ENCODE results near the gene TAF11. TPM values are rescaled to one million over a fixed set of nuclear protein-coding genes. Genes with fewer than 3 reads are reported as not detected.
"Not testable (repeated sequence)": the region's sequence is repeated elsewhere in the genome, so short reads cannot be mapped to it uniquely, and the experiment has no call there.

TAF11 gene
- total and polyA plus RNA-seq, 5 experiments from 2014 or later, result 11.2 to 32.7 (median 18.2) TPM

GRCh38 chr6:34852406-34853085 lies 35.3 kb downstream of the TAF11 start:
- H3K36me3 Mint-ChIP-seq, result peaks cover 0 to 74% (median 31%) of the 10 kb centered on the region in 3 donors
- ATAC-seq, result no peak

GRCh38 chr6:34851361-34851760 lies 36.5 kb downstream of the TAF11 start:
- DNase-seq (no peak), ATAC-seq (no peak)
- Mint-ChIP-seq H3K27ac (no peak overlapping the region), H3K4me1 (peaks cover 0 to 8% (median under 1%) of the 10 kb centered on the region in 4 donors), H3K27me3 (no peaks in the 10 kb centered on the region), H3K36me3 (peaks cover 0 to 73% (median 21%) of the 10 kb centered on the region in 3 donors), H3K4me3 (no peak overlapping the region), H3K9me3 (no peaks in the 10 kb centered on the region)
- POLR2A ChIA-PET, result no interaction called here

More at GRCh38 chr6:34852406-34853085, 35.3 kb downstream of the TAF11 start:
- peaks cover 0 to 6% (median under 1%) of the 10 kb centered on the region in 4 donors for H3K4me1 Mint-ChIP-seq
- no peaks in the 10 kb centered on the region for H3K9me3 Mint-ChIP-seq
- DNase-seq, result no peak
- no peaks in the 10 kb centered on the region for H3K27me3 Mint-ChIP-seq
- H3K4me3 Mint-ChIP-seq, result no peak overlapping the region
- peak overlapping the region in 2 of 10 donors; percentile 50 to 62 for H3K27ac Mint-ChIP-seq
- POLR2A ChIA-PET, result interaction anchor here (0.6 kb wide), 1 partner anchor 595 kb away, joined by 9 read pairs; no protein-coding TSS in a partner anchor

GRCh38 chr6:34849066-34849465 lies 38.8 kb downstream of the TAF11 start:
- not testable (repeated sequence) for H3K27ac Mint-ChIP-seq, ATAC-seq, H3K9me3 Mint-ChIP-seq, DNase-seq, H3K27me3 Mint-ChIP-seq, H3K4me3 Mint-ChIP-seq, H3K4me1 Mint-ChIP-seq
- peaks cover 0 to 68% (median 12%) of the 10 kb centered on the region in 3 donors for H3K36me3 Mint-ChIP-seq
- POLR2A ChIA-PET, result interaction anchor here (0.6 kb wide), 1 partner anchor 14 kb away, joined by 3 read pairs; no protein-coding TSS in a partner anchor

- Mint-ChIP-seq H3K27me3 (no peaks in the 10 kb centered on the region), H3K4me3 (no peak overlapping the region), H3K27ac (peak overlapping the region in 1 of 10 donors; percentile 27), H3K4me1 (no peaks in the 10 kb centered on the region), H3K9me3 (no peaks in the 10 kb centered on the region), H3K36me3 (peaks cover 5 to 51% (median 9%) of the 10 kb centered on the region in 3 donors)
- DNase-seq (no peak), ATAC-seq (no peak)
- POLR2A ChIA-PET, result no interaction called here
Observed at GRCh38 chr6:34839666-34840352, 48.0 kb downstream of the TAF11 start.

- H3K4me1 Mint-ChIP-seq, result no peaks in the 10 kb centered on the region
- ATAC-seq, result no peak
- H3K9me3 Mint-ChIP-seq, result no peaks in the 10 kb centered on the region
- H3K36me3 Mint-ChIP-seq, result peaks cover 5 to 64% (median 10%) of the 10 kb centered on the region in 3 donors
- H3K27ac Mint-ChIP-seq, result no peak overlapping the region
- no peaks in the 10 kb centered on the region for H3K27me3 Mint-ChIP-seq
- no peak overlapping the region for H3K4me3 Mint-ChIP-seq
- POLR2A ChIA-PET, result no interaction called here
- no peak for DNase-seq
Observed at GRCh38 chr6:34837528-34837927, 50.3 kb downstream of the TAF11 start.

- Mint-ChIP-seq H3K4me3 (no peak overlapping the region), H3K9me3 (no peaks in the 10 kb centered on the region), H3K27me3 (no peaks in the 10 kb centered on the region), H3K27ac (no peak overlapping the region), H3K4me1 (no peaks in the 10 kb centered on the region), H3K36me3 (peaks cover 5 to 70% (median 9%) of the 10 kb centered on the region in 3 donors)
- DNase-seq, result no peak
- no peak for ATAC-seq
- POLR2A ChIA-PET, result no interaction called here
Observed at GRCh38 chr6:34836451-34836850, 51.4 kb downstream of the TAF11 start.

- DNase-seq (no peak), ATAC-seq (no peak)
- Mint-ChIP-seq H3K4me1 (no peaks in the 10 kb centered on the region), H3K27ac (no peak overlapping the region), H3K27me3 (no peaks in the 10 kb centered on the region), H3K36me3 (peaks cover 5 to 71% (median 9%) of the 10 kb centered on the region in 3 donors), H3K9me3 (no peaks in the 10 kb centered on the region), H3K4me3 (no peak overlapping the region)
- POLR2A ChIA-PET, result no interaction called here
Observed at GRCh38 chr6:34836008-34836407, 51.8 kb downstream of the TAF11 start.

GRCh38 chr6:34834789-34835518 lies 52.9 kb downstream of the TAF11 start:
- H3K36me3 Mint-ChIP-seq, result peaks cover 5 to 74% (median 9%) of the 10 kb centered on the region in 3 donors
- ATAC-seq (no peak), DNase-seq (no peak)
- H3K27ac Mint-ChIP-seq, result no peak overlapping the region
- H3K4me1 Mint-ChIP-seq, result no peaks in the 10 kb centered on the region
- no peaks in the 10 kb centered on the region for H3K27me3 Mint-ChIP-seq
- H3K4me3 Mint-ChIP-seq, result no peak overlapping the region
- no peaks in the 10 kb centered on the region for H3K9me3 Mint-ChIP-seq
- POLR2A ChIA-PET, result no interaction called here

- peaks cover 0 to 78% (median 18%) of the 10 kb centered on the region in 3 donors for H3K36me3 Mint-ChIP-seq
- ATAC-seq, result no peak
- no peaks in the 10 kb centered on the region for H3K9me3 Mint-ChIP-seq
- no peak overlapping the region for H3K4me3 Mint-ChIP-seq
- POLR2A ChIA-PET, result no interaction called here
- no peak overlapping the region for H3K27ac Mint-ChIP-seq
- no peak for DNase-seq
- no peaks in the 10 kb centered on the region for H3K27me3 Mint-ChIP-seq
- H3K4me1 Mint-ChIP-seq, result no peaks in the 10 kb centered on the region
Observed at GRCh38 chr6:34832942-34833341, 54.9 kb downstream of the TAF11 start.

GRCh38 chr6:34829137-34829536 lies 58.7 kb downstream of the TAF11 start:
- POLR2A ChIA-PET, result interaction anchor here (1.3 kb wide), 1 partner anchor 9 kb away, joined by 5 read pairs; no protein-coding TSS in a partner anchor
- Mint-ChIP-seq H3K4me1 (no peaks in the 10 kb centered on the region), H3K27me3 (no peaks in the 10 kb centered on the region), H3K27ac (no peak overlapping the region), H3K36me3 (peaks cover 0 to 73% (median 12%) of the 10 kb centered on the region in 3 donors), H3K9me3 (no peaks in the 10 kb centered on the region), H3K4me3 (no peak overlapping the region)
- ATAC-seq, result no peak
- no peak for DNase-seq

Data from naive thymus-derived CD8-positive, alpha-beta T cell (primary cell).